ENCODE data around the gene TNFSF4.

DNA sequence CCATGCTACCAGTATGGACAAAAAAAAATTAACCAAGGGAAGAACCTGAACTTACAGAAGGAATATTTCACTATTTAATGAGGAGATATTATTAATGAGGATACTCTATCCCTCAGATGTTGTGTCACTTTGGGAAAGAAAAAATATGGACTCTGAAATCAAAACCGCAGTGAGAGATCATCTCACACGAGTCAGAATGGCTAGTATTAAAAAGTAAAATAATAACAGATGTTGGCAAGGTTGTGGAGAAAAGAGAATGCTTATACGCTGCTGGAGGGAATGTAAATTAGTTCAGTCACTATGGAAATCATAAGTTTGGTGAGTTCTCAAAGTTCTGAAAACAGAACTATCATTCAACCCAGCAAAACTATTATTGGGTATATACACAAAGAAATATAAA, 30.9 kb downstream of the TNFSF4 start:
- no peak for TF ChIP-seq EP300 (IDR thresholded peaks at IDR 0.05)
- TF ChIP-seq, protein P1, sequence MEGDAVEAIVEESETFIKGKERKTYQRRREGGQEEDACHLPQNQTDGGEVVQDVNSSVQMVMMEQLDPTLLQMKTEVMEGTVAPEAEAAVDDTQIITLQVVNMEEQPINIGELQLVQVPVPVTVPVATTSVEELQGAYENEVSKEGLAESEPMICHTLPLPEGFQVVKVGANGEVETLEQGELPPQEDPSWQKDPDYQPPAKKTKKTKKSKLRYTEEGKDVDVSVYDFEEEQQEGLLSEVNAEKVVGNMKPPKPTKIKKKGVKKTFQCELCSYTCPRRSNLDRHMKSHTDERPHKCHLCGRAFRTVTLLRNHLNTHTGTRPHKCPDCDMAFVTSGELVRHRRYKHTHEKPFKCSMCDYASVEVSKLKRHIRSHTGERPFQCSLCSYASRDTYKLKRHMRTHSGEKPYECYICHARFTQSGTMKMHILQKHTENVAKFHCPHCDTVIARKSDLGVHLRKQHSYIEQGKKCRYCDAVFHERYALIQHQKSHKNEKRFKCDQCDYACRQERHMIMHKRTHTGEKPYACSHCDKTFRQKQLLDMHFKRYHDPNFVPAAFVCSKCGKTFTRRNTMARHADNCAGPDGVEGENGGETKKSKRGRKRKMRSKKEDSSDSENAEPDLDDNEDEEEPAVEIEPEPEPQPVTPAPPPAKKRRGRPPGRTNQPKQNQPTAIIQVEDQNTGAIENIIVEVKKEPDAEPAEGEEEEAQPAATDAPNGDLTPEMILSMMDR (IDR thresholded peaks at IDR 0.05): no peak

Data from ovary (tissue), 3 donors.